ENCODE data around the gene ETF1. TPM values are rescaled to one million over a fixed set of nuclear protein-coding genes. Genes with fewer than 3 reads are reported as not detected.
A peak's percentile ranks its signal among the peaks of the same experiment; 100 is the strongest.

ETF1 gene
- total and polyA plus RNA-seq, 9 of the 15 experiments (the other 6 are each of a cell fraction or from before 2014, with no cell fraction given) = 53.7 to 209 (median 164) TPM

DNA sequence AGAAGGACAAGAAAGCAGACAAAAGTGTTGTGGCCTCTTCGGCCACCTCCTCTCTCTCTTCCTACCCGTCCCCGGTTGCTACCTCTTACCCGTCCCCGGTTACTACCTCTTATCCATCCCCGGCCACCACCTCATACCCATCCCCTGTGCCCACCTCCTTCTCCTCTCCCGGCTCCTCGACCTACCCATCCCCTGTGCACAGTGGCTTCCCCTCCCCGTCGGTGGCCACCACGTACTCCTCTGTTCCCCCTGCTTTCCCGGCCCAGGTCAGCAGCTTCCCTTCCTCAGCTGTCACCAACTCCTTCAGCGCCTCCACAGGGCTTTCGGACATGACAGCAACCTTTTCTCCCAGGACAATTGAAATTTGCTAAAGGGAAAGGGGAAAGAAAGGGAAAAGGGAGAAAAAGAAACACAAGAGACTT, 75.3 kb downstream of the ETF1 start (continued):
- TF ChIP-seq CTBP1 (IDR thresholded peaks at IDR 0.05; ENCODE audit: borderline replicate concordance) (no peak), PHB (CRISPR knock-in tag; IDR thresholded peaks at IDR 0.05) (no peak), ZNF766 (CRISPR knock-in tag; conservative IDR thresholded peaks at IDR 0.05) (no peak), THAP12 (CRISPR knock-in tag; IDR thresholded peaks at IDR 0.05) (no peak), ARID4B (CRISPR knock-in tag; IDR thresholded peaks at IDR 0.05) (no peak; the same call in 1 of the 2 replicates), ZBTB33 (CRISPR knock-in tag; IDR thresholded peaks at IDR 0.05) (no peak), GTF2B (IDR thresholded peaks at IDR 0.05; ENCODE audit: extremely low read depth, insufficient read length) (no peak), ZFP1 (CRISPR knock-in tag; IDR thresholded peaks at IDR 0.05) (no peak), NR3C1 (CRISPR knock-in tag; IDR thresholded peaks at IDR 0.05) (no peak), PCBP1 (IDR thresholded peaks at IDR 0.05; ENCODE audit: low read depth, low read length, poor library complexity, severe bottlenecking) (peak; percentile 89), HDAC2 (IDR thresholded peaks at IDR 0.05) (no peak), CC2D1A (IDR thresholded peaks at IDR 0.05) (no peak), ESRRB (CRISPR knock-in tag; IDR thresholded peaks at IDR 0.05; ENCODE audit: borderline replicate concordance) (no peak), BRD9 (IDR thresholded peaks at IDR 0.05; ENCODE audit: low read depth, partially characterized antibody) (no peak), NFXL1 (CRISPR knock-in tag; IDR thresholded peaks at IDR 0.05) (no peak)
- TF ChIP-seq, protein P1, sequence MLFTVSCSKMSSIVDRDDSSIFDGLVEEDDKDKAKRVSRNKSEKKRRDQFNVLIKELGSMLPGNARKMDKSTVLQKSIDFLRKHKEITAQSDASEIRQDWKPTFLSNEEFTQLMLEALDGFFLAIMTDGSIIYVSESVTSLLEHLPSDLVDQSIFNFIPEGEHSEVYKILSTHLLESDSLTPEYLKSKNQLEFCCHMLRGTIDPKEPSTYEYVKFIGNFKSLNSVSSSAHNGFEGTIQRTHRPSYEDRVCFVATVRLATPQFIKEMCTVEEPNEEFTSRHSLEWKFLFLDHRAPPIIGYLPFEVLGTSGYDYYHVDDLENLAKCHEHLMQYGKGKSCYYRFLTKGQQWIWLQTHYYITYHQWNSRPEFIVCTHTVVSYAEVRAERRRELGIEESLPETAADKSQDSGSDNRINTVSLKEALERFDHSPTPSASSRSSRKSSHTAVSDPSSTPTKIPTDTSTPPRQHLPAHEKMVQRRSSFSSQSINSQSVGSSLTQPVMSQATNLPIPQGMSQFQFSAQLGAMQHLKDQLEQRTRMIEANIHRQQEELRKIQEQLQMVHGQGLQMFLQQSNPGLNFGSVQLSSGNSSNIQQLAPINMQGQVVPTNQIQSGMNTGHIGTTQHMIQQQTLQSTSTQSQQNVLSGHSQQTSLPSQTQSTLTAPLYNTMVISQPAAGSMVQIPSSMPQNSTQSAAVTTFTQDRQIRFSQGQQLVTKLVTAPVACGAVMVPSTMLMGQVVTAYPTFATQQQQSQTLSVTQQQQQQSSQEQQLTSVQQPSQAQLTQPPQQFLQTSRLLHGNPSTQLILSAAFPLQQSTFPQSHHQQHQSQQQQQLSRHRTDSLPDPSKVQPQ (CRISPR knock-in tag; IDR thresholded peaks at IDR 0.05; ENCODE audit: borderline replicate concordance) = no peak
